NCI-H1105 treated with DMSO at 0.1 percent for 48 hours (cell line): ENCODE measurements around the gene IRF2BP2.
"Not testable (repeated sequence)": the region's sequence is repeated elsewhere in the genome, so short reads cannot be mapped to it uniquely, and the experiment has no call there.

Source experiments
- DNase-seq: peaks from one replicate; lab custom pipeline; 2025; lab: John Stamatoyannopoulos, UW

Gene IRF2BP2

DNA sequence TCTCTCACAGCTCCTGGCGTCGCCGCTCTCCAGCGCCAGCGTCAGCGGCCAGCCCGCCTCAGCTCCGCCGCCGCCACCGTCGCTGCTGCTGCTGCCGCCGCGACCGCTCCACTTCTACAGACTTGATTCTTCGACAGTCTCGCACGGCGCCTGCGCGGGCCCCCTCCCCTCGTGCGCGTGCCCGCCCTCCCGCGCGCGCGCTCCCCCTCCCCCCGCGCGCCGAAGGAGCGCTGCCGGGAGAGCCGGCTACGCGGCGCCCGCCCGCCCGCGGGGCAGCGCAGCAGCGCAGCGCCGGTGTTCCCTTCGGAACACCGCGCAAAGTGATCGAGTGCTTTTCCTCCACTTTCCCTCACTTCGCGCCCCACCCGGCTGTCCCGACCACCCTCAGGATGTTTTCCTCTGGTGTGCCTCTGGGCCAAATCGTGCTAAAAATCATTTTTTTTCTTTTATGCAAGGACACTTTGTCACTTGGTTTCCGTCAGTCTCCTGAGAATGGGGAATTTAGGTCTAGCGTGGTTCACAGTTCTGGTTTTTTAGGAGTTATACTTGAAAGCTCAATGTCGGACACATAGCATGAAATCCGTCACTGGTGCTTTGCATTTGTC lies at the start of gene IRF2BP2:
Gene IRF2BP2 (minus strand): TSS at position 118 of the 605 bp plus-strand sequence. CDS start 684 bp downstream, outside the sequence.
- DNase-seq: peak; percentile 56

DNA sequence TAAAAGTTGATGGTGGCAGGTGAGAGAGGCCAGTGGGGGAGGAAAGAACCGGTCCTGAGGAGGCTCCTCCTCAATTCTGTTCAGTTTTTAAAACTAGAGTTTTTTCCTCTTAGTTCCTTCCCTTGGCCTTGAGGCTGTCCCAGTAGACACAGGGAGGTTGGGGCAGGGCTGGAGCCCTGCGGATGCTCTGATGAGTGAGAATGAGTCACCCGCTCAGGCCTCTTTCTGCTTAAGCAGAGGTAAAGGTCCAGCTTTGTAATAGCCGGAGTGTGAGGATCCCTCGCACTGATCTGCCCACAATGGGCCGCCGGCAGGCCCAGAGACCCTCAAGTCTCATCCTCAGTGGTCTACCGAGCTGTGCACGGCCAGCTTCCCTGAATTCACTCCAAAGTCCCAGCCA lies 49.6 kb upstream of the IRF2BP2 start:
- DNase-seq: no peak

DNA sequence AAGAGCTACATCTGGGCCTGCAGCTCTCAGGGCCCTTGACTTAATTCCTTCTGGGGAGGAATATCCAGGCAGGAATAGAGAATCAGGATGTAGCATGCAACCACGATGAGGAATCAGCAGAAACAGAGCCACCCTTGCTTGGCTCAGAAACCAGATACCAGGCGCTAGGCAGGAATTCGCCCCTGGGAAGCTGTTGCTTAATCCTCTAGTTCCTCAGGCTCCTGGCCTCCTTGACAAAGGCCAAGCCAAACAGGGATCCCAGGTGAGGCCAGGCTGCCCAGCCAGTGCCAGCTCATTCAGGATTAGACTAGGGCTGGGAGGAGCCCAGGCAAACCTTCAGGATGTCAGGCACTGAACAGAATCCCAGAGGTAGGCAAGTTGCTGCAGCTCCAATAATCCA lies 48.2 kb upstream of the IRF2BP2 start:
- DNase-seq: no peak

DNA sequence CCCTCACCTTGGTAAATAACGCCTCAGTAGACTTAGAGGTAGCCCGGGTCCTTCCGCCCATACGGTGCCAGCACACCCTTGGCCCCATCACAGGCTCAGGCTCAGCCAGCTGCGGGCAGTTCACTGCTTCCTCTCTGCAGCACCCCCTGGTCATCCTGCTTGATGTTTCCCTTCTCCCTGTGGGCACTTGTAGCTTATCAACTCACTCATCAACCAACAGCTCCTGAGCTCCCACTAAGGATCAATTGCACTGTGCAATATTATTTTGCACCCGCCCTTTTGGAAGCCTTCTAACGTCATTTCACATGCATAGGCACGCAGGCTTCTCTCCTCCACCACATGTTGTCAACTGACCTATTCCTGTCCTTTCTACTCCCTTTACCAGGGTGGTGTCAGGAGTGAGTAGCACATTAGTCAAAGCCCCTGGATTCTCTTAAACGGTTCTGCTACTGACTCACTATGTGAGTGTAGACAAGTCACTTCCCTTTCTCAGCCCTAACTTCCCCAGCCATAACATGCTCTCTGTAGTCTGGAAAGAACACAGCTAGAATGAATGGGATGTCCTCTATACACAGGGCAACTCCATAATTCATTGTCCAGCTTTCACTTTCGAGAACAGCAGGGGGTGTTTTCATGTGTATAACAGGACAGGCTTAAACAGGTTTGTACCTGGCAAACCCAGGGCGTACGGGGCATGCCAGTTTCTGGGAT lies 47.1 kb upstream of the IRF2BP2 start:
- no peak for DNase-seq

DNA sequence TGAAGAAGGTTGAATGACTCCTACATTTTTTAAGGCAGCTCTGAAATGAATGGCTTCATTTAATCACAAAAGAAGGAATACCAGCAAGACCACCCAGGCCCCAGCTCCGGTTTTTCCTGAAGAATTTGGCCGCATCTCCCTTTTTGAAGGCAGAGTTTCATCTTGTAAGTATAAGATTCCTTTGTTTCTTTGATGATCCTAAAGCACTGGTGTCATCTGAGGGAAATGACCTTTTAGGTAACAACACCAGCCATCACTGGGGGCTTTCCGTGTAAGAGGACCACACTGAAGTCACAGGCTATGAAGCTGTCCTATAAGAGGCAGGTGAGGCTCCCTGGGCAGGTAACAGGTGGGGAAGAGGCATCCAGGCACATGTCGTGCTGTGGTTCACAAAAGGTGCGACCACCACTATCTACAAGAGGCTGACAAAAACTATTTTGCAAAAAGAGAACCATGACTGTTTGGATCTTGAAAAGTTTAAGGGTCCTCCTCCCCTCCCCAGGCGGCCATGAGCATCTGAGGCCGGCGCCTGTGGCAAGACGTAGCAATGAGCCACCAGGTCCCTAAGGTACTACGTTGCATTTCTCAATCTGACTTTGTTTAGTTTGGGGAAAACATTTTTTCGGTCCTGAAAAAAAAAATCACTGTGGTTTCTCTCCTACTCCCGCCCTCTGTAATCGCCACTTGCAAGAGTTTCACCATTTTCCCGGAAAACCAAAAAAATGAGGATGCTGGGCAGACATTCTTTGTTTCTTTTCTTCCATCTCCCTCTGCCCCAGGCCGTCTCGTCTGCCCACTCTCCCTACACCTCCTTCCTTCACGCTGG lies 46.3 kb upstream of the IRF2BP2 start:
- DNase-seq: no peak

DNA sequence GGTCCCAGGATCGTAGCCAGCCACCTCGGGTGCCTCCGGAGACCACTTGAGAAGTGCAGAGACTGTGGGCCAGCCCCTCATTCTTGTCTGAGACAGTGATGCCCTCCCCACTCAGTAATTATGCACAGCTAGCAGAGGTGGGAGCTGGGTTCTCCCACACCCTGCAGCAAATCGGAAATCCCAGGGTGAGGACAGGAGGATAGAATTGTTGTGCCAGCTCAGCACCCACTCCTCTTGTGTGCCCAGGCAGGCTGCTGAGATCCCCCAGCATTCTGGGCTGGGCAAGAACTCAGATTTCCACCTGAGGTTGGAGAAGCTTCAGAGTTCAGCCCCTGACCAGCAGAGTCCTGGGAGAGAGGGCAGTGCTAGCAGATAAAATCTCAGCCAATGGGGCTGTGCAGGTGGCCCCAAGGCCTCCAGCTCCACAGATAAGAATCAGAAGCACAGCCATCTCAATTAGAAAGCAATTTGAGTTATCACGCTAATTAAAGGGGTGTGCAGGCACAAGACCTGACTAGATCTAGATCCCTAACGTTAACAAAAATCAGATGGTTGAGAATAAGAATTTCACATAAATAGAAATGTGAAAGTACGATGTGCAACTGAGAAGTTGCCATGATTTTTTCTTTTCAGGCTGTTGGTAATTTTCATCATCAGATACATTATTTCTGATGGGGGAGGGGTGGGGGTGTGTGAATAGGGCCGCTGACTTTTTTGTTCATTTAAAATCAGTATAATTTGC lies 45.5 kb upstream of the IRF2BP2 start:
- DNase-seq: peak; percentile 38

DNA sequence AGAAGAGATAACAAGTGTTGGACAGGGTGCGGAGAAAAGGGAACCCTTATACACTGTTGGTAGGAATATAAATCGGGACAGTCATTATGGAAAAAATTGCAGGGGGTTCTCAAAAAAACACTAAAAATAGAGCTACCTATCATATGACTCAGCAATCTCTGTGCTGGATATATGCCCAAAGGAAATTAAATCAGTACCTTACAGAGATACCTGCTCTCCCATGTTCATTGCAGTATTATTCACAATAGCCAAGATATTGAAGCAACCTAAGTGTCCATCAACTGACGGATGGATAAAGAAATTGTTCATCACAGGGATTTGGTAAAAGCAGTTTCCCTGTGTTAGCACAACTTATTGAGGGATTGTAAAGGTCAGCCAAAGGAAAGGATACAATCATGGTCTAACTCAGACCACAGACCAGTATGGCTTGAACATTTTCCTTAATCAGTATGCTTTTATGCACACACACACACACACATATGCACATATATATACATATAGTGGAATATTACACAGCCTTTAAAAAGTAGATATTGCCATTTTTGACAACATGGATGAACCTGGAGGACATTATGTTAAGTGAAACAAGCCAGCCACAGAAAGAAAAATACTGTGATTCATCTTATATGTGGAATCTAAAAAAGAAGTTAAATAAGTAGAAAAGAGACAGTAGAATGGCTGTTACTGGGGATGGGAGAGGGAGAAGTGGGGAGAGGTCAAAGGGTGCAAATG lies 44.2 kb upstream of the IRF2BP2 start:
- no peak for DNase-seq

DNA sequence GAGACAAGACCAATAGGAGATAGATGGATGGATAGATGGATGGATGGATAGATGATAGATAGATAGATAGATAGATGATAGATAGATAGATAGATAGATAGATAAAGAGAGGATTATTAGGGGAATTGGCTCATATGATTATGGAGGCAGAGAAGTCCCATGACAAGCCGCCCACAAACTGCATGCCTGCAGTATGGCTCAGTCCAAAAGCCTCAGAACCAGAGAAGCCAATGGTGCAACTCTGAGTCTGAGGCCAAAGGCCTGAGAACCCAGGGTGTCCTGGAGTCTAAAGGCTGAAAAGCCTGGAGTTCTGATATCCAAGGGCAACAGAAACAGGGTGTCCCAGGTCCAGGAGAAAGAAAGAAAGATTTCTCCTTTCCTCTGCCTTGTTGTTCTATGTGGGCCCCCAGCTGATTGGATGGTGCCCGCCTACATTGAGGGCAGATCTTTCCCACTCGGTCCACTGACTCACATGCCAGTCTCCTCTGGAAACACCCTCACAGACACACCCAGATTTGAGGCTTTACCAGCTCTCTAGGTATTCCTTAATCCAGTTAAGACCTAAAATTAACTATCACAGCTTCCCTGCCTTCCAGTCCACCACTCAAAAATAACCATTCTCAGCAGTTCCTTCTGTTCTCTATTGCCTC lies 39.6 kb upstream of the IRF2BP2 start:
- DNase-seq: no peak

DNA sequence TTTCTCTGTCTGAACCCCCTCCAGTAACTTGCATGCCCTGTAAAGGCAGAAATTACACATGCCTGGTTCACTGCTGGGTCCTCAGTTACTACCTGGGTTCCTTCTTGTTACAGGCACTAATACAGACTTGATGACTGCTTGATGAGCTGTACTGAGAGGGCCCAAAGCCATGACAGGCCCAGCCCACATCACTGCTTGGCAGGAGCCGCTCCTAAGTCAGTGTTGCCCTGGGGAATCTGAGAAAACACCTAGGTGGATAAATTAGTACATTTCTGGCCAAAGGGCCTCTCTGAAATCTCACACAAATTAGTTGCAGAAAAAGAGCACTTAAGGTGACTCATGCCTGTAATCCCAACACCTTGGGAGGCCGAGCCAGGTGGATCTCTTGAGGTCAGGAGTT lies 37.8 kb upstream of the IRF2BP2 start:
- DNase-seq: no peak

DNA sequence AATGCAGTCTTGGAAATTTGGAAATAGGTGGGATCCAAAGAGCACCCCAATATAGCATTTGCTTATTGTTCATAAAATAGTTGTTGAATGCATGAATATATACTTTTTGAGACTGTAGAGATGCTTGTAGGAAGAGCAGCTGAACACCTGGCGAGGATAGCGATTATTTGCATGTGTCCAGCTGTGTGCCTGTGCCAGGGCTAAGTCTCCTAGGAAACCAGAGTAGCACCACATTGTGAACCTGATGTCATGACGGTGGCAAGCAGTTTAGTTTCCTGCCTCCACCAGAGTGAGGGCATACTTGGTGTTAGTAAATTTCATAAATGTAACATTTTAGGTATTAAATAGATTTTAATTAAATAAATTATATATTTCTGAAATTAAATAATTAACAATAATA lies 37.3 kb upstream of the IRF2BP2 start:
- peak; percentile 26 for DNase-seq

DNA sequence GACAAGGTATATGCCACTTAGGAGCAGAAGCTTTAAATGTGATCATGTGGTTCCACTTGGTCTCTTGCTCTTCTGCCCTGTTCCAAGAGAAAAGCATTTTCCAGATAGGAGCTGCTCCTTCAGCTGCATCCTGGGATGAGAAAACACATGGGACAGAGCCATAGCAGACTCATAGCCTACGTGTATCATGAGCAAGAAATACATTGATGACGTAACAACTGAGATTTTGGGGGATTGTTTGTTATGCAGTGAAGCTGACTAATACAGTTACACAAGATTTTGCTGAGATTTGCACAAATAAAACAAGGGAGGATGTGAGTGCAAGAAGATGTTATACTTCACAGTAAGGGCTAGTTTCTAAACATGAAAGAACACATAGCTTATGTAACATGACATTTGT lies 36.0 kb upstream of the IRF2BP2 start:
- no peak for DNase-seq

DNA sequence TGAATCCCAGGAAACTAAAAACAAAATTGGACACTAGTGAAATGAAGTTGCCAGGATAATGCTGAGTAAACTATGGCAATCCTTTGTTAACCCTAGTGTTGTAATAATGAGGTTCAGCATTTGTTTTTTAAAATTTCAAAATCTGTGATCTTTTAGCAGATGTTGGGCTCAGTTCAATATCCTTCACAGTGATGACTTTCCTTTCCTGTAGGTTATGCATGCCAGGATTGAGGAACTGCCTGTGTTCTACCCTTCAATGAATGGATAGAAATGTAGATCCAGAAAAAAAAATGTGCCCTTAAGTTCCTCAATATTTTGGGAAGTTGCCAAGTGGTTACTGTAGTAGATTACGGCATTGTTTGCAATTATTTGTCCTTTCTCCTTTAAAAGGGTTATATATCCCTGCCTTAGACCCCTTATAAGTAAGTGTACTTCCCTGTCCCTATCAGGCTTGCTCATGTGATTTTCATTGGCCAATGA lies 35.5 kb upstream of the IRF2BP2 start:
- DNase-seq: no peak

DNA sequence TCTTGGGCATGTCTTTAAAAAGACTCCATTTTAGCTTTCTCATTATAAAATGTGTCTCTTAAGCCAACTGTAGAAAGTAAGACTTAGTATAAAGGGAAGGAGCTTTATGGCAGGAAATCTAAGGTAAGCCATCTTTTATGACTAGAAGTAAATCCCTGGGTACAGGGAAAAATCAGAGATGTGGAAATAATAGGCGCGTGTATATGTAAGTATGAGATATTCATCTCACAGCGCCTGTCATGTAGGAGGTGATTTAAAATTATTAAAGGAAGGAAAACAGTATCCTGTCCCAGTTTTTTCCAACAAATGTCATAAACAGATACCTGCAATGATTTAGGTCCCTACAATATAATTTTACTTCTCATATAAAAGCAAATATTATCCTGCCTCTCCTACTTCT lies 35.0 kb upstream of the IRF2BP2 start:
- DNase-seq: no peak

DNA sequence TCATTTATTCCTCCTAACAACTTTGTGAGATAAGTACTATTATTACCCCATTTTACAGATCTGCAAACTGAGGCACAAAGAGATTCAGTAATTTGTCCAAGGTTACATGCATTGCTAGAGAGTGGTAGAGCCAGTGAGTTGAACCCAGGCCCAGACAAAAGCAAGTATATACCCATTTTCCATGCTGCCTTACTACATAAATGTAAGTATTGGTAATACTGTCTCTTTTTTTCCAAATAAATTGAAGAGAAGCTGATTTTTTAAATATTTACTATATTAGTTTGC lies 33.8 kb upstream of the IRF2BP2 start:
- no peak for DNase-seq

DNA sequence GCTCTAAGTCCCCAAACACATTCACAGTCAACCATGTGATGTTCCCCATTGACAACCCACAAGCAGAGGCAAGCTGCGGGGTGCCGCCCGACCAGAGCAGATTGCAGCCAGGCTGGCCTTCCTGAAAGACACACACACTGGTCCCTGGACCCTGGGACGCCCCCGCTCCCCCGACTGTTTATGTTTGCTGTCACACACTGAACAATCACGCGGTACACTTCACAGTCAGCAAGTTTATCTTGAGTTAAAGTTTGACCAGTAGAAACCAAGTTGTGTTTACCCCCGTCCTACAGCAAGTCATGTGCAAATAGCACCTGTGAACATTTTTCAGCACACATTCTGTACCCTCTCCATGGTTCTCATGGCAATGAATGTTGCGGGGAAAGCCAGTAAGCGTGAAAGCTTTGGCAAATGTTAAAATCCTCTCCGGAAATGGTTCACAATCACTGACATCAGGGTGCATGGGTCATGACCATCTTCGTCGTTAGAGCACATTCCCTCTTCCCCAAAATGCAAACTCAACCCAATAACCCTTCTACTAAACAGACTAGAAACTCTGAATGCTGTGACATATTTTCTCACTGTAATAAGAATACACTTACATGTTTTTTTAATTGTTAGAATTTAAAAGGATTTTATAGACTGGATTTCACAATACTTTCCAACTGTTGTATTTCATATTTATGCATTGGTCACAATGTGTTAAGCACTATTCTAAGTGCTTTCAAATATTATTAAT lies 33.3 kb upstream of the IRF2BP2 start:
- DNase-seq: no peak

DNA sequence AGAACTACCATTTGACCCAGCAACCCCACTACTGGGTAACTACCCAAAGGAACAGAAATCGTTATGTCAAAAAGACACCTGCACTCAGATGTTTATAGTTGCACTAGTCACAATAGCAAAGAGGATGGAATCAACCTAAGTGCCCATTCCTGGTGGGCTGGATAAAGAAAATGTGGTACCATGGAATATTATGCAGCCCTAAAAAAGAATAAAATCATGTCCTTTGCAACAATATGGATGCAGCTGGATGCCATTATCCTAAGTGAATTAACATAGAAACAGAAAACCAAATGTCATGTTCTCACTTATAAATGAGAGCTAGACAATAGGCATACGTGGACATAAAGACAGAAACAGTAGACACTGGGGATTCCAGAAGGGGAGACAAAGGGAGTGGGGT lies 32.5 kb upstream of the IRF2BP2 start:
- DNase-seq: no peak

DNA sequence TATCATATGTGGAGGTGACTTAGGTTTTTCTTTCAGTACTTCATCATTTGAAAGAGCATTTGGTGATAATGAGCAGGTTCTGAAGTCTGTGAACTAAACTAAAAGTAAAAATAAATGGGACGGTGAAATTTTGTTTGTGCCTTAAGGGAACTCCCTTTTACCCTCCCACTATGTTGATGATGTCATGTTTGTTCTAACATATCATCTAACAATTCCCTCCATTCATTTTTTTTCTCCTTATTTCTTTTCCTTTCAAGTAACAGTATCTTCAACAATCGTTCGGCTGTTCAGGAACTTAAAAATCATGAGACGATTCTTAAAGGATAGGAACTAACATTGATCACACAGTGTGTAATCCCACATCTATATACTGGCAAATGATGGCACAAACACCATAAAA lies 30.0 kb upstream of the IRF2BP2 start:
- no peak for DNase-seq

DNA sequence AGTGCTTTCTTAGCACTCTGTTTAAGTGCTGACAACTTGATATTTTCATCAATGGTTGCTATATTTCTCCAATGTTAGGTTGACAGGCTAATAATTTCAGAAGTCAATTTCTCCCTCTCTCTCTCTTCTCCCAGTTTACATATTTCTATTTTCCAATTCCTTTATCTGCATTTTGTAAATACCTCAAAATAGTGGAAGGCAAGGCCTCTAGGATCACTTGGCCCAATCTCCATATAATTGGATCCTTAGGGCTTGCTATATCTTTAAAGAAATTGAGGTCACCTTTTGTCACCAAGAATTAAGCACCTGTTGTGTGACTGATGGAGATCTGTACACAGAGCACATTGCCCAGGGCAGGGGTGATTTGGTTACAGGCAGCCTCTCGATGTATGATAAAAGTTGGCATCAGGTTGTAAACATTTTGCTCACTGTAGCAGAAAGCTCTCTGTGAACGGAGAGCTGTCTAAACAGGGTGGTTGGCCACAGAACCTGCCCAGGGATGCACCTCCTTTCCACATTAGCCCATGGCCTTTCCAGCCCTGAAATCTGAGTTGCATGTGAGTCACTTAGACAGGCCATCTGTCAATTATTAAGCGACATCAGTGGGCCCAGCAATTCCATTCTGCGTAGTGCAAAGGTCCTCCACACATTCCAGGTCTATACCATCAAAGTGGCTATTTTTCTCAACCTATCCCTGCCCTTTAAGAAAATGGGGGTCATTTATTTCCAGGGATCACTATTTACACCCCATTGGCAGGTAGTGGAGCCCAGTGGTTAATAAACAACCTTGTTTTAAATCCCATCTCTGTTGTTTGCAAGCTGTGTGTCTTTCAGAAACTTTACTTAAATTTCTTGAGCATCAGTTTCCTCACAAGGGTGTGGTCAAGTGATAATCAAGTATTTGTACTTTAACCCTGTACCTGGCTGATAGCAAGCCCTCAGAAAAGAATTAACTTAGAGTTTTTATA lies 29.1 kb upstream of the IRF2BP2 start:
- DNase-seq: no peak

DNA sequence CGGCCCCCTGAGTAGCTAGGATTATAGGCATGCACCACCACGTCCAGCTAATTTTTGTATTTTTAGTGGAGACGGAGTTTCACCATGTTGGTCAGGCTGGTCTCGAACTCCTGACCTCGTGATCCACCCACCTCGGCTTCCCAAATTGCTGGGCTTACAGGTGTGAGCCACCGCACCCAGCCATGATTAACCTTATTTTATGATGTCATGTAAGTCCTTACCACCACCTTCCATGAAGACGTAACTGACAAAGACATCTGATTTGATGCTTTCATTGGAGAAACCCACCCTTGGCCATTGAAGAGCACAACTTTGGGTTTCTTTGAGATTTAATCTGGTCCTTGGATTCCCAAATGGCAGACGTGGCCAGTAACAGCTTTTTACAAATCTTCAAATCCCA lies 24.9 kb upstream of the IRF2BP2 start:
- not testable (repeated sequence) for DNase-seq
